Occipital lobe (tissue), 2 donors: ENCODE data around the gene NCOA6. TPM values are rescaled to one million over a fixed set of nuclear protein-coding genes. Genes with fewer than 3 reads are reported as not detected.
"Not testable (repeated sequence)": the region's sequence is repeated elsewhere in the genome, so short reads cannot be mapped to it uniquely, and the experiment has no call there.

Experiments used
- DNase-seq: peaks from one replicate; lab custom pipeline; 2025; lab: John Stamatoyannopoulos, UW
- total RNA-seq: library from RNA; depleted of rRNA; stranded (reverse); fragments of >200 nt; gene quantifications from one replicate; pipeline ENCODE4 v1.2.3, GENCODE V29; 2014

The NCOA6 gene
- total RNA-seq, 1 donor from 2014 or later = 60.8 TPM

- peak; percentile 5 for DNase-seq
Observed at GRCh38 chr20:34720266-34720665, 105.2 kb downstream of the NCOA6 start.

GRCh38 chr20:34719242-34720017, 106.0 kb downstream of the NCOA6 start:
- not testable (repeated sequence) for DNase-seq

- no peak for DNase-seq
Observed at GRCh38 chr20:34717230-34718095, 108.0 kb downstream of the NCOA6 start.

GRCh38 chr20:34716921-34717229, 108.6 kb downstream of the NCOA6 start:
- DNase-seq = no peak

GRCh38 chr20:34715384-34715783, 110.1 kb downstream of the NCOA6 start:
- no peak for DNase-seq

- DNase-seq = not testable (repeated sequence)
Observed at GRCh38 chr20:34713944-34714515, 111.4 kb downstream of the NCOA6 start.

- DNase-seq = no peak
Observed at GRCh38 chr20:34713194-34713943, 112.1 kb downstream of the NCOA6 start.

- DNase-seq = no peak
Observed at GRCh38 chr20:34712525-34713192, 112.8 kb downstream of the NCOA6 start.

- no peak for DNase-seq
Observed at GRCh38 chr20:34711813-34712430, 113.5 kb downstream of the NCOA6 start.

- DNase-seq = no peak
Observed at GRCh38 chr20:34710861-34711574, 114.4 kb downstream of the NCOA6 start.

GRCh38 chr20:34710568-34710839, 114.9 kb downstream of the NCOA6 start:
- no peak for DNase-seq

GRCh38 chr20:34709831-34710567, 115.5 kb downstream of the NCOA6 start:
- DNase-seq = peak; percentile 82

GRCh38 chr20:34709044-34709830, 116.2 kb downstream of the NCOA6 start:
- DNase-seq = peak; percentile 82

GRCh38 chr20:34708621-34709043, 116.8 kb downstream of the NCOA6 start:
- peak; percentile 14 for DNase-seq

GRCh38 chr20:34706912-34707784, 118.3 kb downstream of the NCOA6 start:
- no peak for DNase-seq

GRCh38 chr20:34706302-34706875, 119.1 kb downstream of the NCOA6 start:
- no peak for DNase-seq
